NCI-H1417 treated with DMSO at 0.1 percent for 48 hours (cell line): Measurements from ENCODE around the gene FASLG.
"Not testable (repeated sequence)": the region's sequence is repeated elsewhere in the genome, so short reads cannot be mapped to it uniquely, and the experiment has no call there.

Experiments
- DNase-seq: peaks from one replicate; lab custom pipeline; 2025; lab: John Stamatoyannopoulos, UW

Gene FASLG

DNA sequence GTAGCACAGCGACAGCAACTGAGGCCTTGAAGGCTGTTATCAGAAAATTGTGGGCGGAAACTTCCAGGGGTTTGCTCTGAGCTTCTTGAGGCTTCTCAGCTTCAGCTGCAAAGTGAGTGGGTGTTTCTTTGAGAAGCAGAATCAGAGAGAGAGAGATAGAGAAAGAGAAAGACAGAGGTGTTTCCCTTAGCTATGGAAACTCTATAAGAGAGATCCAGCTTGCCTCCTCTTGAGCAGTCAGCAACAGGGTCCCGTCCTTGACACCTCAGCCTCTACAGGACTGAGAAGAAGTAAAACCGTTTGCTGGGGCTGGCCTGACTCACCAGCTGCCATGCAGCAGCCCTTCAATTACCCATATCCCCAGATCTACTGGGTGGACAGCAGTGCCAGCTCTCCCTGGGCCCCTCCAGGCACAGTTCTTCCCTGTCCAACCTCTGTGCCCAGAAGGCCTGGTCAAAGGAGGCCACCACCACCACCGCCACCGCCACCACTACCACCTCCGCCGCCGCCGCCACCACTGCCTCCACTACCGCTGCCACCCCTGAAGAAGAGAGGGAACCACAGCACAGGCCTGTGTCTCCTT is at the start of gene FASLG:
Gene FASLG, plus strand, starts transcription at position 233 of the 583 bp plus-strand sequence. Its CDS starts 99 bp downstream, at position 332.
- DNase-seq: no peak

DNA sequence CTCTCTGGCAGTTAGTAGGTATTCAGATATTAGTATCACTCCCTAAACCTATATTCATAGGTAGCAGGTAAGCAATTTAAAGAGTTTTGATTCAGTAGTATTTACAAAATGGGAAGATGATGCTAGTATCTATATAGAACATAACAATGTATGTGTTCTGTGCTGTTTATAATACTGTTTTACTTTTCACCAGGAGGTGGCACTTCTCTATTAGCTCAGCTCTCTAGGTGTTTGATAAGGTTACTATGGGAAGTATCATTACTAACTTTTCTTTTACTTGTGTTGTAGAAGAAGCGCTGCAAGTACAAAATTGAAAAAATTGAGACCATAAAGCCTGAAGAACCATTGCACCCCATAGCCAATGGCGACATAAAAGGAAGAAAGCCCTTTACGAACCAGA is 49.4 kb upstream of the FASLG start:
- DNase-seq: no peak

GRCh38 chr1:172612478-172612877 is 46.4 kb upstream of the FASLG start:
- DNase-seq: no peak

DNA sequence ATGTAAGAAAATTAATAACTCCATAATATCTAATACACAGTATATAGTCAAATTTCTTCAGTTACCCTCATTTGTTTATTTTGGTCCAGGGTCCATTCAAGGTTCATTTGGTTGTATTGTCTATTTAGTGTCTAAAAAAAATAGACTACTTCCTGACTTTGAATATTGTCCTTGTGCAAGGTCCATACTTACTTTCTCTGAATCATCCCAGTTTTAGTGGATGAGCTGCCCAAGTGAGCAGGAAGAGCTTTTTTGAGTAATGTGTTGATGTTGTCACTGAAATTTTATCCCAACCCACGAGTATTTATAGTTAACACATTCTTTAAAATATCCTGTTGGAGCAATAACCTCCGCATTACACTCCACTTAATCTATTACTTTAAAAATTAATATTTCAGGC is 45.6 kb upstream of the FASLG start:
- no peak for DNase-seq

- DNase-seq: no peak
Observed at GRCh38 chr1:172616195-172616594, 42.7 kb upstream of the FASLG start.

GRCh38 chr1:172616636-172617035 is 42.3 kb upstream of the FASLG start:
- DNase-seq: no peak

DNA sequence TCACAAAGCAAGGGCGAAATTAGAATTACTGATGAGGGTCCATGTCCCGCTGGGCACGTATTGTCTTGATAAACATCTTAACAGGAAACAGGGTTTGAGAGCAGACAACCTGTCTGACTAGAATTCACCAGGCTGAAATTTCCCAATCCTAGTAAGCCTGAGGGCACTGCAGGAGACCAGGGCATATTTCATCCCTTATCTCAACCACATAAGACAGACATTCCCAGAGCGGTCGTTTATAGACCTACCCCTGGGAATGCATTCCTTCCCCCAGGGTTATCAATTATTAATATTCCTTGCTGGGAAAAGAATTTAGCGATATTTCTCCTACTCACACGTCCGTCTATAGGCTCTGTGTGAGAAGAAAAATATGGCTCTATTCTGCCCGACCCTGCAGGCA is 38.3 kb upstream of the FASLG start:
- DNase-seq: not testable (repeated sequence)

GRCh38 chr1:172622541-172622940 is 36.4 kb upstream of the FASLG start:
- no peak for DNase-seq

DNA sequence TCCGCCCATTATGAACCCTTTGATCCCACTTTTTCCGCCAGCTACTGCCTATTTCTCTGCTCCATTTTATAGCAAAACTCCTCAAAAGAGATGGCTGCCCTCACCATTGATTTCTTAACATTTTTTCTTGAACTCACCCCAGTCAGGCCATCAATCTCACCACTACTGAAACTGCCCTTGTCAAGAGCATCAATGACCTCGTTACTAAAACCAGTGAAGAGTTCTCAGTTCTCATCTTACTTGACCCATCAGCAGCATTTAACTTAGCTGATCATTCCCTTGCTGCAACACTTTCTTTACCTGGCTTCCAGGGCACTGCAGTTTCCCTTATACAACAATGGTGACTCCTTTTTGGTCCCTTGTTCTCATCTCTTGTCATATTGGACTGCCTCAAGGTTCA is 35.2 kb upstream of the FASLG start:
- no peak for DNase-seq

DNA sequence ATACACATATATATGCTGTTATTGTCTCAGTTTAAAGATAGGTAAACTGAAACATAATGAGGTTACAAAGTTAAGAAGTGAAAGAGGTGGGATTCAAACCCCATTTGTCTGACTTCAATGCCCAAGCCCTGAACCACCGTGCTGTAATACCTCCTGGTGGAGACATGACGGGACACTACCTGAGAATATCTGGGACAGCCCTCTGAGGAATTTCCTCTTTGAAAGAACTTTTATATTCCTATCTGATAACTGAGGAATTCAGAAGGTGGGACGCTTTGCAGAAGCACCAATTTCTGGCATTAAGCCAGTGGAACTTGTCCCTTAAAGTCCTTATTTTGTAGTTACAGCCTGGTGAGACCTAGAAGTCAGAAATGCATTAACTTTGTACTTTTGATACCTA is 32.1 kb upstream of the FASLG start:
- no peak for DNase-seq

DNA sequence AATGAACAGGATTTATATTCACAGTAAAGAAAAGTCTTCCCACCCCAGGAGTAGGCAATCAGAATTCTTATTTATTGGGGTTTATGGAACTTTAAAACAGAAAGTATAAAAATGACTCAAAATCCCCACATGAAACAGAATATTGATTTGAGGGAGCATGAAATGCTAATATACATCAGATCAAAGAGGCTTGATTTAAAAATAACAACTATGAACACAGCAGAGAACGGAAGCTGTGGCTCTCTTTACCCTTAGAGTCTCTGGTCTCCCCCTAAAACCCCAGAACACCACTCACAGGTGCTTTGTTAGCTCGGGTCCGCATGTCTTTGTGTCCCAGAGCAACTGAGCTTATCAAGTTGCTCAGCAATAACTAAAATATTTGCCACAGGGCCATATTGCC is 31.2 kb upstream of the FASLG start:
- DNase-seq: no peak

DNA sequence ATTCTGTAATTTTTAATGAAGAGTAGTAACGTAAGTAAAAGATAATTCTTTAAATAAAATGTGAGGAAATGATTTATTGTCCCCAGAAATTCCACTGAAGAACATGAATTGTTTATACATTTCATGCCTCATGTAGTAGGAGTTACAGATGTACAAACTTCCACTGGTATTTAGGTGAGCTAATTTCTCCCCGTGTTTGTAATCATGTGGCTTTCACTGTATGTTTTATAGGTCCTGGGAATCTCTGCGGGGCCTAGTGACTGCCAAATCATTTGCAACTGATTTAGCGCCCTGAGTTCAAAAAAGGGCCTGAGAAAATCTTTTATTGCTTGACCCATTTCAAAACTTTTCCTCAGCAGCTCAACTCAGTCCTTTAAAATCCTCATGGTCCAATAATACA is 30.5 kb upstream of the FASLG start:
- no peak for DNase-seq

DNA sequence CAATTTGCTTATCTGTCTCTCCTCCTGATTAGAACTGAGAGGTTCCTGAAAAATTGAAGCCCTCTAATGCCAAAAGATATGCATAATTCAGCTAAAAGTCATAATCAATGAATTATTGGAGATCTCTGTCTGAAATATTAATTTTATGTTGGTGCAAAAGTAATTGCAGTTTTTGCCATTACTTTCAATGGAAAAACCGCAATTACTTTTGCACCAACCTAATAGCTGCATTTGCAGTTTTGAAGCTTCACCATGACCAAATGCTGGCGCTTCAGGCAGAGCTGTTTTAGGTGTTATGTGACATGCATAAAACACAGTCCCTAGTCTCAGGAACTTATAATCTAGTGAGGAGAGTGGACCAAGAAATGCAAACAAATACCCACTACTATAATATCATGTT is 29.7 kb upstream of the FASLG start:
- DNase-seq: no peak

GRCh38 chr1:172629638-172630037 is 29.3 kb upstream of the FASLG start:
- no peak for DNase-seq

DNA sequence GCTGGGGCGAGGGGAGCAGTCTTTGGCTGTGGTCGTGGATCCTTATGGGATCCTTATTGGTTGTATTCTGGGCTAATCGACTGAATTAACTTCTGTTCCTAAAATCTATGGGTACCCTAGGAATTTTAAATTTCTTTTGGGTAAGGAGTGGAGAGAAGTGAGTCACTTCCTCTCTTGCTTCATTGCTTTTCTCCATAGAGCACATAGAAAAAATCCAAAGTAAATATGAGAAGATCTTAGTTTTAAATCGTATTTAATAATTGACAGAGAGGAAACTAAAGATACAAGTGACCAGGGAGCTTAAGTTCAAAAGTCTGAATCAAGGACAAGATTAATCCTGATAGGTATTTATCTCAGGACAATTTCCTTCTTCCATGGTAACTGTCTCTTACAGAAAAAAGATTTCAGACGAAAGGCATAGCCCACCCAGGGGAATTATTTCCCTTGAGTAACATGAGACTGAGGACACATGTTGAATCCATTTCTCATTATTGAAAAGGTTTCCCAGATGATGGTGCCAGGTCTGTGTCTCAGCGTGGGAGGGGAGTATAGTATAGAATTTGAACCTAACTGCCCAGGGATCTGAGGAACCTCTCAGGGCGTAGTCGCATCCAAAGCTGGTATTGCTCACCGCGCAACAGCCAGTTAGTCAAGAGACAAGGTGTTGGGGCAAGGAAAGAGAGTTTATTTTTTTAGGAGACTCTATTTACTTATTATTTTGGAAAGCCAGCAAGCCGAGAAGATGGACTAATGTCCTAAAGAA is 28.7 kb upstream of the FASLG start:
- DNase-seq: no peak

GRCh38 chr1:172630868-172631267 is 28.0 kb upstream of the FASLG start:
- DNase-seq: no peak

DNA sequence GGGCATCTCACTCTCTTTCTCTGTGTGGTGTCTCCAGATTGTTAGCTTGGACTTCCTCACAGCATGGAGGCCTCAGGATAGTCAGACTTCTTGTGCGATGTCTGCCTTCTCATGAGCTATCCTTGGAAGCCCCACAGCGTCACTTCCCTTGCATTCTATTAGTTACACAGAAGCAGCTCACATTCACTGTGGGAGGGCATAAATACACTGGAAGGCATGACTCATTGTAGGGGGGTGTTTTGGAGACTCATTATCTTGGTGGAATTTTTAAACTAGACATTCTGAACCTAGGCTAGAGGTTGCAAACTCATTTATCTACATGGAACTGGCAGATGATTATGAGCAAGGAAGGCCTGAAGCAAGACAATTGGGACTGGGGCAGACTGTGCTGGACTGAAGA is 21.4 kb upstream of the FASLG start:
- DNase-seq: no peak

- DNase-seq: no peak
Observed at GRCh38 chr1:172638249-172638648, 20.7 kb upstream of the FASLG start.

- no peak for DNase-seq
Observed at GRCh38 chr1:172638885-172639831, 19.7 kb upstream of the FASLG start.

- no peak for DNase-seq
Observed at GRCh38 chr1:172640111-172640510, 18.8 kb upstream of the FASLG start.

DNA sequence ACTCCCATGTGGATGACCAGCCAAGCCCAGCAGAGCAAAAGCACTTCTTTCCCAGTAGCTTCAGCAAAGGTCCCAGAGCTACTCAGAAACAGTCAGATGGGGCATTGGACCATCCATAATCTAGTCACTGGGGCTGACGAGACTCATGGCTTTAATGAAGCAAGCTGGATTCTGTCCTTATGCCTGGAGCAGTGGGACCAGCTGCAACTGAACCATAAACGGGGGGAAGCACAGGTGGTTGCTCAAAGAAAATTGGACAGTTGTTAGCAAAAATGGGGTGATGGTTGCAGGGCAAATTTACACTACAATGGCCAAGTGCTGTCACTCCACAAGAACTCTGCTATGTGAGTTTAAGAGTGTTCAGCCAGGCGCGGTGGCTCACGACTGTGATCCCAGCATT is 17.4 kb upstream of the FASLG start:
- DNase-seq: no peak

GRCh38 chr1:172642970-172643369 is 15.9 kb upstream of the FASLG start:
- DNase-seq: no peak

DNA sequence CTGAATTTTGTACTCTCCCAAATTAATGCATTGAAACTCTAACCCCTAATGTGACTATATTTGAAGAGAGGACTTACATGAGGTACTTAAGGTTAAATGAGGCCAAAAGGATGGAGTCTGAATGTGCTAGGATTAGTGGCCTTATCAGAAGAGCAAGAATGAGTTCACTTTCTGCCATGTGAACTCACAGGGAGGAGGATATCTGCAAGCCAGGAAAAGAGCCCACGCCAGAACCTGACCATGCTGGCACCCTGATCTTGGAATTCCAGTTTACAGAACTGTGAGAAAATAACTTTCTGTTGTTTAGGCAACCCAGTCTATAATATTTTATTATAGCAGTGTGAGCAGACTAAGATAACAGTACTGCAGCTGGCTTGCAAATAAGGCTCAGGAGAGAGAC is 12.2 kb upstream of the FASLG start:
- DNase-seq: no peak
